Measurements from ENCODE around the gene DNTT.
A peak's percentile ranks its signal among the peaks of the same experiment; 100 is the strongest.

The DNTT gene

DNA sequence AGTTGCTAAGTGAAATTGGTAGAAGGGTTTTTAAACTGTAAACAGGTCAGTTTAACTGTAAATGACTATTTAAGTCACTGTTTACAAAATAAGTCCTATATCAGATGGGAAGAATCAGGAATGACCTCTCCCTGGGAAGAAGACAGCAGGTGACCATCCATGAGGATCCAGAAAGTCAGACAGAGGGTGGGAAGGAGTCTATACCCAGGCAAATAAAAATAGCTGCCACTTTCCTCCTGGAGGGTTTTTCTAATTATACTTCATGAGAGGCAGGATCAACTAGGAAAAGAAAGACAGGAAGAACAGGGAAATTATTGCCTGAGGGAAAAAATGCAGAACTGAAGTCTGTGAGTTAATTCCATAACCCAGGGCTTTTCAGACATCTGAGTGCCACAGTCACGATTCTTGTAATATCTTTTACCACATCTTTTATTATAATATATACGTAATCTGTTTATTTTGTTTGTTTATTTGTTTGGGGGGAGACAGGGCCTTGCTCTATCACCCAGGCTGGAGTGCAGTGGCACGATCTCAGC is 7.0 kb downstream of the DNTT start:
- no peak for DNase-seq

DNA sequence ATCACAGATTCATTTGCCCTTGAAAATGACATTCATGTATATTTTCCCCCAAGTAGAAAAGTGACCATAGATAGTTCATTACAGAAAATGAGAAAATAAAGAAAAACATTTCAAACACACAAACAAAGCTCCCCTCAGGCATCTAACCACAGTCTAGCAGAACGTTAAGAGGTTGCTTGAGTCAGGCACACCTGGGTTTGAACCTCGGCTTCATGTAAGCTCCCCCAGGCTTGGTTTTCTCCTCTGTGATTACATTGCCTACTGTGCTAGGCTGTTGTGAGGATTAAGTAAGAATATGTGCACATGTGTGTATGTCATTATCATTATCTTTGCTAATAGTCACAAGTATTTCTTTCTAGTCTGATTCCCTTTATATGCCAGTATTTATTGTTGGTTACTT is 9.1 kb downstream of the DNTT start:
- no peak for DNase-seq

DNA sequence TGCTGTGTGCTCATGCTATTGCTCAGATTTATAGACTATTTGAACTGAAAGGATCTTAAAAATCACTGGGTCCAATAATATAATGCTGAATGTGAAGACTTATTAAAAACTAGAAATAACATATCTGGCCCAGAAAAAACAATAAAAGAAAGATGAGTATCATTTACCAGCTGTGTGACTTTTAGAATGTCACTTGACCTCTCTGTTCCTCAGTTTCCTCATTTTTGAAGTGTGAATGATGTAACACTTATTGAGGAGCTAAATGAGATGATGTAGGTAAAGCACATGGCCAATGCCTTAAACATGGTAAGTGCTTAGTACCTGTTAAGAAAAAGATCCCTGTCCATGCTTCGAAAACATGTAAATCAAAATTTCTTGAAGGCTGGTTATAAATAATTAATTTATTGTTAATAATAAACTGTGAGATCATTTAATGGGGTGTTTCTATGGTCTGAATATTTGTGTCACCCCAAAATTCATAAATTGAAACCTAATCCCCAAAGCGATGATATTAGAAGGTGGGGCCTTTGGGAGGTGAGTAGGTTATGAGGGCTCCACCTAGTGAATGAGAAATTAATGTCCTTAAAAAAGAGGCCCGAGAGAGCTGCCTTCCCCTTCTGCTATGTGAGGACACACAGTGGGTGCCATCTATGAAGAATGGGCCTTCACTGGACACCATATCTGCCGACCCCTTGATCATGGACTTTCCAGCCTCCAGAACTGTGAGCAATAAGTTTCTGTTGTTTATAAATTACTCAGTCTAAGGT is 13.0 kb downstream of the DNTT start:
- DNase-seq = no peak

DNA sequence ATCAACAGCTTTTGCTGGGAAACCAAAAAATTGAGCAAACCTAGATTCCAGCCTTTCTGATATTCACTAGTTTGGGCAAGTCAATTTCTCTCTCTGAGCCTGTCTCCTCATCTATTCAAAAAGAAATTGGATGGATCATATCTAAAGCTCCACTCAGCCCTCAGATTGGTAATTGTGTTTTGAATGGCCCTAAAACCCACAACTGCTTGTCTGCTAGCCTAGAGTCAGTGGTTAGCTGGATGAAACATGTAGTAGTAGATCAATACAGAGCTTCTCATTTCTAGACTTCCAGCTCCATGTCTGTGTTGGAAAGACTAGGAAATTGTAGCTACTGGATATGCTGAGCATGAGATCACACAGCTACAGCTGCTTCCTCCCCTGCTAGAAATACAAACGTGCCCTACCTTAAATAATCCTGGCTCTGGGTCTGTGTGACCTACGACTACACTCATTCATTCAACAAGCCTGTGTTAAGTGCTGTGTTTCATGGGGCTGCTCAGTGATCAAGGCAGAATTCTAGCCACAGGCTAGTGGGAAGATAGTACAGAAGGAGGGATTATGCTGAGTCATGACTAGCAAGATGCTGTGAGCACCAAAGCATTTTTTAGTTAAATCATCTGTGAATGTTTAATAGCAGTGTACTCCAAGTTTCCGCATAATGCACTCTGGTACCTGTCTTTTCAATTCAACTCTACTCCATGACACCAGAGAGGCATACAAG is 15.7 kb downstream of the DNTT start:
- DNase-seq = no peak

DNA sequence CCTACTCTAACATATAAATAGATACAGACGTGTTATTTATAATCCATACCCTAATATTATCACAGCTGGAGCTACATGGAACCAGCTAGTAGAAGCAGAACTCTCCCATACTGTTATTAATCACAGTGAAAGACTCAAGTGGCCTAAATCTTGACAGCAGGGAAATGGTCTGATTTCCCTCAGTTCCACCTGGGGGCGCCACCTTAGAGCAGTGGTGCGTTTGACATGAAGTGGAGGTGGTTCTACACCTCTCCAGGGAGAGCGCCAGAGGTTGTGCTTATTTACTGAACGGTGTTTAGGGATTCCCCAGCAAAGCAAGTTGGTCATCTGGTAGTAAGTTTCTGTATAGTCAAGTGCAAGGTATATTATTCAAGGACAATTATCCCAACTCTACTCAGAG is 17.6 kb downstream of the DNTT start:
- no peak for DNase-seq

DNA sequence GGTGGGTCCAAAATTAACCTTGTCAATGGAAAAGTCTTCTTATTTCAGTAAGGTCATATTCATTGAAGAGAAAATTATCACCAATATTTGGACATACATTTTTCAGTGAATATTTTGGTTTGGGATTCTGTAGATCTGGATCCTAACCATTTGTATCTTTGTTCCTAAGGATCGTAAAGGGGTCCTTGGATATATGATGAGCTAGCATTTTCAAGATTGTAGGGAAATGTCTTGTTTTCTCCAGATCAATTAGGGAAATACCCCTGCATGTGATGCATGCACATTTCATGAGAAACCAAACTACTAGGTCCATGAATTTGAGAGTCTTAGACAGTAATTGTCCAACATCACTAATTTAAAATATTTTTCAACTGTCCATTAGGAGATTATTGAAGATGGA is 18.0 kb downstream of the DNTT start:
- DNase-seq = no peak

DNA sequence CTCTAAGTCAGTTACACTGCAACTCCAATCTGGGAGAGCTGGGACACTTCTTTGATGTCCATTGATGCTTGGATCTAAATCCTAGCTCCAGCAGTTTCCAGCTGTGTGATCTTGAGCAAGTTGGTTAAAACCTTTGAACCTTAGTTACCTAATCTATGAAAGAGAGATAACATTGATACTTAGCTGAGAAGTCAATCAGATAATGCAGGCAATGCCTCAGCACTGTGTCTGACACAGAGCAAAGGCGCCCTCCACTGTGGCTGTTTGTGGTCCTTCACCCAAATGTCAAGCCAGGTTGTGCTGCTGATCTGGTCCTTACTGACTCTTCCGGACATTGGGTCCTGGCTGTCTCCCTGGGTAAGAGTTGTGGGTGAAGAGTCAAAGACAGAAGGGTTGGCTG is 20.2 kb downstream of the DNTT start:
- no peak for DNase-seq

DNA sequence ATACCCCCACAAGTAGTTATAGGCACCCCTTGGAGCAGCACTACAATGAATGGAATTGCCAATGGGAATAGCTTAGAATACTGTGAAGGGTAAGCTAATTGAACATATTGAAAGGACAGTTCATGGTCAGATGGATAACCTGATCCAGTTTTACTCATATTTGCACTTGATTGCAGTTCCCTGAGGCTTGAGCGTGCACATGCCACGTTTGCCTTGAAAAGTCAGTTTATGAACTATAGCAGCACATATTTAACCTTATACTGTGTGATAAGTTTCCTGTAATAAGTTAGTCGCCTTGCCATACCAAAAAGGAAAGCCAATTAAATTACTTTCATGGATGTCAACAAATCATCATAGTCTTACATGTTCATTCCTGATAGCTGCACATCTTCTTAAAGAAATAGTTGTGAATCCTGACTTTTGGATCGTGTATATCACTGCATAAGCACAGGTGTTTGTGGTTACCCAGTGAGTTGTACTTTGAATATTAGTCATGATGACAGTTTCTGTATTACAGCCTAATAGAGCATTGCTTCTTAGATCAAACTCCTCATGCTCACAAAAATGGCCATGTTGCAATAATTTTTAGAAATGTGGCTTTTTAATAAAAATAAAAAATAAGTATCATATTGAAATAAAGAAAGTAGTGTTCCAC is 21.6 kb downstream of the DNTT start:
- no peak for DNase-seq

DNA sequence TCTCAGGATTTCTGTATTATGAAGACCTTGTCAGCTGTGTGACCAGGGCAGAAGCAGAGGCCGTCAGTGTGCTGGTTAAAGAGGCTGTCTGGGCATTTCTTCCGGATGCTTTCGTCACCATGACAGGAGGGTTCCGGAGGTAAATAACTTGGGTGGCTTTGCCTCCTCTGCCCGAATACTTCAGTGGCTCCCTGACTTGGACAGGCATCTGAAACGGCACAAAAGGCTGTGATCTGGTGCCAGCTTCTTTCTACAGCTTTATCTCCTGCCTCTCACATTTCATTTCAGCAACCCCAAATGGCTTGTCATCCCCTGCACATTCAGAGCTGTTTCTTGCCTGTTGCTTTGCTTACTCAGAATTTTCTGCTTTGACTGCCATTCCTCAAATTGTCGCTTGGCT is 23.2 kb downstream of the DNTT start:
- no peak for DNase-seq

DNA sequence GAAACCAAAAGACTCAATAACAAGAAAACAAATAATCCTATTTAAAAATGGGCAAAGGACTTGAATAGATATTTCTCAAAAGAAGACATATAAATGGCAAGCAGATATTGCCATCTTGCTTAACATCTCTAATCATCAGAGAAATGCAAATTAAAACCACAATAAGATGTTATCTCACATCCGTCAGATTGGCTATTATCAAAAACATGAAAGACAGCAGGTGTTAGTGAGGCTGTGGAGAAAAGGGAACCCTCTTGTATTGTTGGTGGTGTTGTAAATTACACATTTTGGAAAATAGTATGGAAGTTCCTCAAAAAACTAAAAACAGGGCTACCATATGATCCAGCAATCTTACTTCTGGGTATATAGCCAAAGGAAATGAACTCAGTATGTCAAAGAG is 28.9 kb downstream of the DNTT start:
- DNase-seq = no peak

DNA sequence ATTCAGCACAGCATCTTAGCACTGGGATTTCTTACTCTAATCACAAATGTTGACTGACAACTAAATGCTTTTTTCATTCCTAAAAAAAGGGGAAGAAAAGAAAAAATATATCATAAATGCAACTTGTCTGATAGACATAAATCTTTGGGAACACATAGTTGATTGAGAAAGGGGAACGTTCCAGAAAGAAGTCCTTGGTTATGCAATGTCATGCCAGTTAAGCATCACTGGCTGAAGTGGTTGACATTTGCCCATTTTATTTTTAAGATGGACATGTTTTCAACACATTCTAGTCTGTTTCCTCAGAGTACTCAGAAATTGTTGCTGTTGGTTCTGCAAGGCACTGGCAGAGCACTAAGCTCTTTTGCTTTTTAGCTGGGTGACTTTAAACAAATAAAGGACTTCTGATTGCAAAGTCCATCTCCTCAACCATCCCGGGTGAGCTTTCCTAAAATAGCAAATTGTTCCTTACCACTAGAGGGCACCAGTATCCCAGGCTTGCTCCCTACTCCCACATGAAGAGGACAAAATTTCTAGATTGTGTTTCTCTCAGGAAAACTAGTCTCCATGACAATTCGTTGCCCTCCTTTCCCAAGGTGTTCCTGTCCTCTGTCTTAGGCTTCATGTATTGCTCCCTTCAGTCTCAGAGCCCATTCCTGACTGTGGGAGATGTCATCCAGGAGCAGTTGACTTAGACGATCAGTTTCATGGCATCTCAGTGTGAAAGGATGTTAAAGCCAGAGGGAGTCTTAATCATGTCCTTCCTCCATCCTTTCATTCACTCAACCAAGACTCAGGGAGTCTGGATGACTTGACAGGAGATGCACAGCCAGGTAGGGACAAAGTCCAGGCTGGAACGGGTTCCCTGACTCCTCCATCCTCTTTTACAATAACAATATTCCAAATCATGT is 30.6 kb downstream of the DNTT start:
- DNase-seq = no peak

DNA sequence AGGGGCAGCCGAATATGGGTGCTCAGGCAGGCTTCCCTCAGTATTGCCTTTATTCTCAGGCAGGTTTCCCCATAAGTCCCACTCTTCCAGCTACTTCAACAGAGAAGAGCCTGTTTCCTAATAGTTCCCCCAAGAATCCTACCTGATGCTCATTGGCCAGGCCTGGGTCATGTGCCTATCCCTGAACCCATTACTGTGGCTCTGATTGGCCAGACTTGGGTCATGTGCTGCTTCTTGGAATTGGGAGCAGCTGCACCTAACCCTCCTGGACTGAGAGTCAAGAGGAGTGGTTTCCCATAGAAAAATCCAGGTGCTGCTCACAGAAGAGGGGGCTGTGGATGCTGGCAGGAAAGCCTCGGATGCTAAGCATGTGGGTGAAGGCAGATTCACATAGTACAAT is 32.9 kb downstream of the DNTT start:
- DNase-seq = no peak

DNA sequence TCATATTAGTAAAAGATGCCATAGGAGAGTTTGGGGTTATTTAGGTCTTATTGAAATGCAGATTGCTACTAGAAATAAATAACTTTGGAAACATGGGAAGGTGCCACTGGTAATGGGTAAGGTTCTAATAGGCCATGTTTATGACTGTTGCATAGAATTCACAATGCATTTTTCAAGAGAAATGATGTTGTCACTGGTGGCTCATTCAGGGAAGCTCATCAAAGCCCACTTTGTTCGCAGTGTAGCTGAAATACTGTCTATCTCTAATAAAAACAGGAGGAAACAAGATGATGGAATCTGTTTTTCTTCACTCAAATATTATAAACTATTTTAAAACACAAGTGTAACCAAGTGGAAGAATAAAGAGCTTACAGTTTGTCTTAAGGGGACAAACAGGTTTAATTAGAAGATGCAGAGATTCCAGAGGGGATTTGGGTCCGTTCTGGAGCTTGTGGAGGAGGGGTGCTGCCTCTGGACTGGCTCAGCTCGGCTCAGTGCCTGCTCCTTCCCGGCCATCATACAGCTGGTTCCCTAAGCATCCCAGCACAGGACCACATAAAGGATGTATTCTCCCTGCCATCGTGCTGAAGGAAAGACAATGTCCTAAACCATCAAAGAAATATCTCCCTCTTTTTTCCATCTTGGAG is 34.2 kb downstream of the DNTT start:
- no peak for DNase-seq

DNA sequence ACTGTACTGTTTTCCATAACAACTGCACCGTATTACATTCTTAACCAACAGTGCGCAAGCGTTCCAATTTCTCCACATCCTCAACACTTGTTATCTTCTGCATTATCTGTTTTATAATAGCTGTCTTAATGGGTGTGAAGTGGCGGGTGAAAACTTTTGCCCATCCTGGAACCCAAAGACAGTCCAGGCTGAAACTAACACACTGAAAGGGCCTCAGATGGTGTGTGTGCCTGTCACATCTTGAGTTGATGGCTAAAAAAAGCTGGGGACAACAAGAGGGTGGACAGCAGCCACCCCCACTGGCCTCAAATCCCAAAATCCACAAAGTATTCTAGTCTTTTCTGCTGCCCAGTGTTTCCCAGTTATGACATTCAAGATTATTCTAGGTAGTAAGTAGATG is 35.1 kb downstream of the DNTT start:
- DNase-seq = no peak

DNA sequence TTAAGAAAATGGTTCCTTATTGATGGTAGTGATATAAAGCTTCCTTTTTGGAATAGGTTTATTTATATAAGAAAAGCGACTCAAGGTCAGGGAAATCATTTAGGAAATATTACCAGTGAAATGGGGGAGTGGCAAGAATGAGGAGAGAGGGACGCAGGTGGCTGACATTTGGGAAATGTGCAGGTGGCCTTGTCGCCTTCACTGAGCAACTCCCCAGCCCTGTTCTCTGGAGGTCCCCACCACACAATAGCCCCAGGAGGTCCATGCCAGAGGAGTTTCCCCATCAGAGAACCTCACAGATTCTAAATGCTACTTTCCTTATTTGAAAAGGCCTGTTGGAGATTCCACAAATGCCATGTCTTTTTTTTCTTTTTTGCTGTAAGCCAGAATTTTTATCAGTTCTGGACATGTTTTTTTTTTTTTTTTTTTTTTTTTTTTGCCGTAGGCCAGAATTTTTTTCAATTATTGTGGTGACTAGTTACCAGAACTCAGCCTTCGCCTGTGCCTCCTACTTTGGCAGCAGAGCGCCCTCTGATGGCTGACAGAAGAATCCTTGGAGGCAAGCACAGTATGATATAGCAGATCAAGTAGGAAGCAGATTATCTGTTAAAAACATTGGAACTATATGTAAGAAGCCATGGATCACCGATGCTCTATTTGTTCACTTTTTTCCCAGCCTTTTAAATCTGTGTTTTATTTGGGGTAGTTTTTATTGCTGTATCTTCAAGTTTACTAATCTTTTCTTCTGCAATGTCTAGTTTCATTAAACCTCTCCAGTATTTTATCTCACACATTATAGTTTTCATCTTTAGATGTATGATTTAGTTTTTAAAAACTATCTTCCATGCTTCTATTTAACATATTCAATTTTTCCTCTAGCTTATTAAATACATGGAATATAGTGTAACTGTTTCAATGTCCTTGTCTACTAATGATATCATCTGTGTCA is 36.0 kb downstream of the DNTT start:
- DNase-seq = peak; percentile 52

DNA sequence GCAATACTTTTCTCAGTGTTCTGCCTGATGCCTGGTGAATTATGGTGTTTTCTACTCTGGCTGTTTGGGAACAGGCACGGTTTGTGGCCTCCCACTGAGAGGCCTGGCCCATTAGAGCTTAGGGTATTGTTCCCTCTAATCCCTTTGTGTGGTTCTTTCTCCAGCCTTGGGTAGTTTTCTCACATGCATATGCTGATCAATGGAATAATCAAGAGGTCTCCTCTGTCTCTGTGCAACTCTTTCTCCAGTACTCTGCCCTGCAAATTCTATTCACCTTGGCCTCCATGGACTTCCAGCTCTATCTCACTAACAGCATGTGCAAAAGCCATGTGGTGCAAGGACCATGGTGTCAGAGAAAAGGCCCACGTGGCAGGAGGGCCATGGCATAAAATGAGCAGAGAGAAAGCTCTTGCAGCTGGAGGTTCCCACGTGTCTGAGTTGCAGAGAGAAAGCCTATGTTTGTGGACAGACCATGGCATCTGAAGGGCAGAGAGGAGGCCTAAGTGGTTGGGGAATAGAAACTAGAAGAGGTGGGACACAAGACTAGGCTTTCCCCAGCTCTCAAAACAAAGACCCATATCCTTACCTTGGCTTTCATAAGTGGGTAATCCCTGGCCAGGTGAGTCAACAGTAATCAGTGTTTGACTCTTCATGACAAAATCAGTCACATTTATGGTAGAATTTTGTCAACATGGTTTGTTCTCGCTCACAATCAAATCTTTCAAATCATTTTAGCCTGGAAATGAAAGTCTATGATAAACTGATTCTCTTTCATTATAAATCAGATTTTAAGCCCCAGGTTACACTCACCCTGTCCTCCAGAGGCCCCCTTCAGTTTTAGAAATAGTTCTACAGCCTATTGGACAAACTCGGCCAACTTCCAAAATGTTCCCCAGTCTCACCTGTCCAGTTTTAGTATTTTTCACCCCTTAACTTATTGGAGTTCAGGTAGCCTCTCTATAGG is 37.3 kb downstream of the DNTT start:
- DNase-seq = no peak

DNA sequence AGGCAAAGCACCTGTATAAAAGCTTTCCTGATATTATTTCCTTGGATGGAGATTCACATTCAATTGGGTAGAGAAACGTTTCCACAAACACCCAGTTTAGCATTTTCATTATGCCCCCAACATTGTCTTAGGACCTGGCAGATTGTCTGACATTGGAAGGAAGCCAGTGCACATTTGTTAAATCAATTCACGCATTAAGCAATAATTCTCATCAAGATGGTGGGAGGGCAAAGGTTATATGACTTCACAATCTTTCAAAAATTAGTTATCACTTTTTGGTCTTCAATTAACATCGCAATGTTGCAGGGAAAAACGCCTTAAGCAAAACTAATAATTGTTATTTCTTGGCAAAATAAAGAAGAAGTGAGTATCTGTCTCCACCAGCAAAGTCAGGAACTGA is 38.2 kb downstream of the DNTT start:
- DNase-seq = no peak

DNA sequence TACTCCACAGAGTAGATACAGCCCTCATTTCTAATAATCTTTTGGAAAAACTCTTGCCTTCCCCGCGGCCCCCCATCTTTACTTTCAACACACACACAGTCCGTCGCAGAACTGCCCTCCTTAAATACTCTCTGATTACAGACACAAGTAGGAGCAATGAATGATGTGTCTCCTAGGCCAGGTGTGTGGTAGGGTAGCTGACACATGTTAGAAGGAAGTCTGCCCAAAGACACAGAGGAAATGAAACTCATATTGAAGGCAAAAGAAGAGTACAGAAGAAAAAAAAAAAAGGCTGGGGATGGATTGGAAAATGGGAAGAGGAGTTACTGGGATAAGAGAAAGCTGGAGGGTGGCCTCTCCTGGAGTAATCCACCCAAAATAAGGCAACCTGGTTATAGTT is 39.9 kb downstream of the DNTT start:
- DNase-seq = no peak

DNA sequence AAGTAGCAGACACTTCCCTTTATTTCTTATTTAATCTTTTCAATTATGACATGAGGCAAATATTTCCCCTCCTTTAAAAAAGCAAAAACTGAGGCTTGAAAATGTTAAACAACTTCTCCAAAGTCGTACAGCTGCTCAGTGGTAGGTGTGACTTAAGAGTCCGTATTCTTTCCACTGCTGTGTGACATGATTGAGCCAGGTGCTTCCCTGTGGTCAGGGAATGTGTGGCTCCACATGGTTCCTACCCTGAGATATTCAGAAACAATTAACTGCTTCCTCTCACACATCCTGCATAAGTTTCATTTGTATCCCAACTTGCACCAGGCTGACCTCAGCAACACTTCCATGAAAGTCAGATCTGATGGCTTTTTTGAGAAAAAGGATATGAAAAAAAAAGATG is 41.0 kb downstream of the DNTT start:
- no peak for DNase-seq

DNA sequence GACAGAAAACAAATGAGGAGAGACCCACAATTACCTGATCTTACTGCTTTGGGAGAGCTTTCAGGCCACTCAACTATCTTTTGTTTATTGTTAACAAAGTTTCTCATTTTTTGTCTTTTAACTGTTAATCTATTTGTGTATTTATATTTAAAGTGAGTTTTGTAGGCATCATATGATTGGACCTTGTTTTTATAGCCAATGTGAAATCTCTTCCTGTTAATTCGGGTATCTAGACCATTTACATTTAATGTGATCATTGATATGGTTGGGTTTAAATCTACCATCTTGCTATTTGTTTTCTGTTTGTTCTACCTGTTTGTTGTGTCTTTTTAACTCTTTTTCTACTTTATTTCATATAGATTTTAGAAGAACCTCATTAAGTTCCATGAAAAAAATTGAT is 42.1 kb downstream of the DNTT start:
- no peak for DNase-seq

Data from activated CD4-positive, alpha-beta T cell treated with anti-CD3 and anti-CD28 coated beads, Interleukin-2, amount 50 U/mL, for 1 hour (primary cell).